GM21737 (cell line): Measurements from ENCODE around the gene ECI1.

Experiments used
- ATAC-seq: cut with Tn5 transposase; IDR thresholded peaks from one replicate; pipeline ENCODE4 v1.9.1; 2021; ENCODE audit warnings: mild to moderate bottlenecking, moderate library complexity; ENCODE audit not compliant: unreplicated experiment

ECI1 gene, protein sequence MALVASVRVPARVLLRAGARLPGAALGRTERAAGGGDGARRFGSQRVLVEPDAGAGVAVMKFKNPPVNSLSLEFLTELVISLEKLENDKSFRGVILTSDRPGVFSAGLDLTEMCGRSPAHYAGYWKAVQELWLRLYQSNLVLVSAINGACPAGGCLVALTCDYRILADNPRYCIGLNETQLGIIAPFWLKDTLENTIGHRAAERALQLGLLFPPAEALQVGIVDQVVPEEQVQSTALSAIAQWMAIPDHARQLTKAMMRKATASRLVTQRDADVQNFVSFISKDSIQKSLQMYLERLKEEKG

DNA sequence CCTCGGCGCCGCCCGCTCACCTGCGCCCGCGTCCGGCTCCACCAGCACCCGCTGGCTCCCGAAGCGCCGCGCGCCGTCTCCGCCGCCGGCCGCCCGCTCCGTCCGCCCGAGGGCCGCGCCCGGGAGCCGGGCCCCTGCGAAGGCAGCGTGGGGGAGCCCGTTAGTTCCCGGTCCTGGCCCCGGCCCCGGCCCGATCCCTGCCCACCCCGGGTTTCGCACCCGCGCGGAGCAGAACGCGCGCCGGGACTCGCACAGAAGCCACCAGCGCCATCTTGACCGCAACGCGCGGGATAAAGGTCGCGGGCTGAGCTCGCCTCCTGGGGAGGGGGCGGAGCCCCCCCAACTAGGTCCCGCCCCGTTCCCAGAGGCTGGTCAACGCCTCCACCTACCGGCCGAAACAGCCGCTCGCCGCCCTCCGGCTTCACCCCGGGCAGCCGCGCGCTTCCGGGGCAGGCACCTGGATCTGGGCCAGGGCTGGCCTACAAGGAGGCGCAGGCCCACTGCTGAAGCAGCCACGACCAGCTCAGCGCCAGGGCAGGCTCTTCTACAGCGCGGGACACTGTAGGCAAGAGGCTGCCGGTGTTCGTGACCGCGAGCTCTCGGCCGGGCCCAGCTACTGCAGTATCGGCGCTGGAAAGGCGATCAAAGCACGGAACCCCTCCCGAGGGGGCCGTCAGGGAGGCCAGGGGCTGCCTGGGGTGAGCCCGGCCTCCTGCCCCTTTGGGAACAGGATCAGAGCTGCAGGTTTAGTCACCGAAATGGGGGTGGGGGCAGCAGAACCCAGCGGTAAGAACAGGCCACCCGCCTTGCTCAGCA lies at the start of gene ECI1:
Gene ECI1, minus strand, starts transcription at position 292 of the 816 bp plus-strand sequence. Its CDS starts 21 bp downstream, at position 271.
- ATAC-seq = peak; percentile 90

DNA sequence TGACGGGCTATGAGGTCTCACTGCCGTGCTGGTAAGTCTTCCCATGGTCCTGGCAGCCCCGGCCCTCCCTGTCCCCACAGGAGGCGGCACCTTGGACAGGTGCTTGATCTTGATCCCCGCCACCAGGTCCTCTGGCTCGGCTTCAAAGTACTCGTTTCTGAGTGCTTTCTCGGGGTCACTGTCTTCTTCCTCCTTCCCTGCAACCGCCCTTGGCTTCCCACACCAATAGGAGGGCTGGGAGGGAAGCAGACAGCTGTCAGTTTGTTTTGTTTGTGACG lies 48.5 kb upstream of the ECI1 start:
- ATAC-seq = no peak

DNA sequence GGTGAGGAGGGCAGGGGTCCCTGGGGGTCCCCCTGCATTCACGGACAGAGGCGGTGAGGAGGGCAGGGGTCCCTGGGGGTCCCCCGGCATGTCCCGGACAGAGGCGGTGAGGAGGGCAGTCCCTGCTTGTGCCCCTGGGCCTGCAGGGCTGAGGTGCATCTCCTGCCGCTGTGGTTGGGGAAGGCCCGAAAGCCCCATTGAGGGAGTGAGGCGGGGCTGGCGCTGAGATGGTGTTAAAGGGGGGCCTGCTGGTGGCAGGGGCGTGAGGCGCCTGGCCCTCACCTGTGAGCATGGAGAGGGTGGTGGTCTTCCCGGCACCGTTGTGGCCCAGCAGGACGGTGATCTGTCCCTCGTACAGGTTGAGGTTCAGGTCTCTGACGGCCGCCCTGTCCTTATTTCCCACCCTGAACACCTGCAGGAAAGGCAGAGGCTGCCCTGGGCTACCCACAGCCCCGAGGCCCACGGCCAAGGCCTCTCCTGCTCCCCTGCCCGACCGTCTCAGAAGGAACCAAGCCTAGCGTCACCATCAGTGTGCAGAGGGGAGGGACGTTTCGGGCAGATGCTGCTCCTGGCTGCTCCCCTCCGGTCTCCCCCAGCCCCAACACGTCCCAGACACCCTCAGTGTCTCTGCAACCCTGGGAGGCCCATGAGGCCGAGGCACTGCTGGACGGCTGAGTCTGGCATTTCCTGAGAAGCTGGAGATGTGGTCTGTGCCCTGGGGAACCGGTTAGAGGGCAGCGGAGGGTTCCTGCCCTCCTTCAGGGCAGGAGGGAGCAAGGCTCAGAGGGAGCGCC lies 47.9 kb upstream of the ECI1 start:
- ATAC-seq = no peak

DNA sequence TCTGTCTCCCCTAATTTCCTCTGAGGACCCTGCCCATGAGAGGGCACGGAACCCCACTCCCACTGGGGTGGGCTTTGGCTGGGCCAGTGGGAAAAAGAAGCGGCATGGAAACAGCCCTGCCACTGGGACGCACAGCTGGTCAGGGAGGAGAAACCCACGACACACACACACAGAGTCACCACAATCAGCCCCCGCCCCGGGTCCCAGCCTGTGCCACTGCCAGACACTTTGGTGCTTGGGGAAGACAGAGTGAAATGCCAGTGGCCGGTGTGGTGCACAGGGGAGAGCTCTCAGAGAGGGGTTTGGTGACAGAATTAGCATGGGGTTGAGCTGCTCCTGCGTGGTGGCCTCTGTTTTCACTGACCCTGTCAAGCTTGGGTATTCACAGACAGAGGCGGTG lies 47.2 kb upstream of the ECI1 start:
- no peak for ATAC-seq

DNA sequence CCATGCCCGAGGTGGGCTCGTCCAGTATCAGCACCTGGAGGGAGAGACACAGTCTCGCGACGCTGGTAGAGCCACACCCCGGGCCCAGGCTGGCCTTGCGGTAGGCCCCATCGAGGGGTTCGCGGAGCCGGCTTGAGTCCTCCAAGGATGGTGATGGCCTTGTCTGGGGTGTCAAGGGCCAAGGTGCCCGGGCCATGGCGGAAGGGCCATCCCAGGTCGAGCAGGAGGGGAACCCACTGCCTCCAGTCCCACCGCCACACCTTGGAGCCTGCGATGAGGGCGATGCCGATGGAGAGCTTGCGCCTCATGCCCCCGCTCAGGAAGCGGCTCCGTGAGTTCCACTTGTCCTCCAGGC lies 46.1 kb upstream of the ECI1 start:
- ATAC-seq = no peak

DNA sequence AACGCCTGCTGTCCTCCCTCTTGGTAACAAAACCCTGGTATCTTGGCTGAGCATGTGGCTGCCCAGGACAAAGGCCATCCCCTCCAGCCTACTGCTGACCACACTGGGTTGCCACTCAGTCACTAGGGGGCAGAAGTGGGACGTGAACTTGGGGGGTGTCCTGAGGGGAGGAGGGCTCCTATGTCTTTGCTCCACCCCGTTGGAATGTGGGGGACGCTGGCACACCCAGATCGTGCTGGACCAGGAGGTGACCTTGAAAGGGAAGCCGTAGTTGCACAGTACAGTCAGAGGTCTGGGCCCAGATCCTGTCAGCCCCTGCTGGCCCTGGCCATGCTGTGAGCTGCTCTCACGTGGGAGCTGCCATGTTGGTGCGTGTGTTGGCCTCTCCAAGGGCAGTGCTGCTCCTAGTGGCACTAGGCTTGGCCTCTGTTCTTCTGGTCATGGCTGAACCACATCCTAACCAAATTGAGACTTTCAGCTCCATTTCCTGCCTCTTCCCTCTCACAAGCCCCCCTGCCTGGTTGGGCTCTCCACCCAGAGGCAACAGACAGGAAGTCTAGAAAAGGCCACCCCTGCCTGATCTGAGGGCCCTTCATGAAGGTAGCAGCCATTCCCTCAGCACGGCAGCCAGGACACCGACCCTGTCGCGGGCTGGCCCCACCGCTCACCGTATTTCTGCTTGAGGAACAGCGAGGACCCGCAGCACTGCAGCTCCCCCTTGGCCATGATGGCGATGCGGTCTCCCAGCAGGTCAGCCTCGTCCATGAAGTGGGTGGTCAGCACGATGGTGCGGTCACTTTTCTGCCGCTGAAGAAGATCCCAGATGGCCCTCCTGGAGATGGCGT lies 45.5 kb upstream of the ECI1 start:
- ATAC-seq = no peak

DNA sequence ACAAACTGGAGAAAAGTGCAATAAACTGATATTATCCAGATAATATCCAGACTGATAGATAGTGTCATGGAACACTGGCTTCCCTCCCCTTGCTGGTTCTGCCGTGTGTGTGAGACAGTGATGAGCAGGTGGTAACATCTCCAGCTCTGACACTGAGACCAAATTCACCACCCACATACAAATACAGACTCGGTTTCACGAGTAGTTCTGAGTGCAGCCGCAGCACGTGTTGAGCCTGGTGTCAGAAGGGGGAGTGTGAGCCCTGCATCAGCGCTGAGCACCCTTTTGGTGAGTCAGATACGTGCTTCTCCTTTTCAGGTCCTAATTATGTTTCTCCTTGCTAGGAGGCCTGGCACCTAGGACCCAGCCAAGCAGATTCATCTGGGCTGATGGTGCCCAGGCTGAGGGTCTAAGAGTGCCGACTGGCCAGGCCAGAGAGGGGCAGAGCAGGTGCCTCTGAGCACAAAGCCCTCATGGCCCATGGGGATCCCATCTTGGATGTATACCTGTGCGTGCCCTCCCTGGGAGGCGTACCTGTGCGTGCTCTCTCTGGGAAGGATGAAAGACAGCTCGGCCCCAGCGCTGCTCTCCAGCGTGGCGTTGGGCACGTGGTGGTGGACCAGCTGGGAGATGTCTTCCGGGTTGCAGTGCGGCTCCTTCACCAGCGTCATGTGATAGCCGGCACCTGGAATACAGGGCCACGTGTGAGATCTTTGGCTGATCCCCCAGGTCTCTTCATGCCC lies 43.8 kb upstream of the ECI1 start:
- ATAC-seq = no peak

DNA sequence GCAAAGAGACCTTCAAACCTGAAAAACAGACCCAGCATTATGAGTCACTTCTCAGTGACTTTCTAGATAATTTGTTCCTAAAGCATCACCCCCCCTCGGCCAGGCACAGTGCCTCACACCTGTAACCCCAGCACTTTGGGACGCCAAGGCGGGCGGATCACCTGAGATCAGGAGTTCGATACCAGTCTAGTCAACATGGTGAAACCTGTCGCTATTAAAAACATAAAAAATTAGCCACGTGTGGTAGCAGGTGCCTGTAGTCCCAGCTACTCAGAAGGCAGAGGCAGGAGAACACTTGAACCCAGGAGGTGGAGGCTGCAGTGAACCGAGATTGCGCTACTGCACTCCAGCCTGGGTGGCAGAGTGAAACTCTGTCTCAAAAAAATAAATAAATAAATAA lies 40.8 kb upstream of the ECI1 start:
- ATAC-seq = no peak

DNA sequence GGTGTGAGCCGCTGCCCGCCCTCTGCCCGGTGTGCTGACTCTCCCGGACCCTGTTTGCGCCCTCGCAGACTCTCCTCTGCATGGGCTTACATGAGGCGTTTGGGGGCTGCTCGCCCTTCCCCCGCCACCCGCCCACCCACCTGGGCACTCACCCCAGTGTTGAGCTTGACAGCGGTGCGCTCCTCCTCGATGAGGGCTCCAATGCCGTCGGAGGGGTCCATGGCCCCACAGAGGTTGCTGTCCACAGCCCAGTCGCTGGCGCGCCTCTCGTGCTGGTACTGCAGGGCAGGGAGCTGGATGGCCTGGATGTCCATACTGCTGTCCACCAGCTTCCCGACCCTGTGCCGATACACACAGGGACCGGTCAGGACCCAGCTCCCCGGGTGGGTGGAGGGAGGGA lies 37.9 kb upstream of the ECI1 start:
- ATAC-seq = no peak

DNA sequence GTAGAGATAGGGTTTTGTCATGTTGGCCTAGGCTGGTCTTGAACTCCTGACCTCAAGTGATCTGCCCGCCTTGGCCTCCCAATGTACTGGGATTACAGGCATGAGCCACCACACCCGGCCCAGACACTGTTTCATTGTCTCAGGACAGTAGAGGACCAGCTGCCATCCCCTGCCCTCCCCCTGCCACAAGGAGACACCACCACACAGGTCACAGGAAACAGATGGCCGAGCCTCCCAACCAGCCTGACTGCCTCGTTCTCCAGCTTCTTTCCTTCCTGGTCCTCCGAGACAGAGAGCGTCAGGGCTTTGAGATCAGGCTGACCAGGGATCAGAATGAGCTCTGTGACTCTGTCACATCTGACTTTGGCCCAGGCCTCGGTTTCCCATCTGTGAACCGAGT lies 37.3 kb upstream of the ECI1 start:
- ATAC-seq = no peak

DNA sequence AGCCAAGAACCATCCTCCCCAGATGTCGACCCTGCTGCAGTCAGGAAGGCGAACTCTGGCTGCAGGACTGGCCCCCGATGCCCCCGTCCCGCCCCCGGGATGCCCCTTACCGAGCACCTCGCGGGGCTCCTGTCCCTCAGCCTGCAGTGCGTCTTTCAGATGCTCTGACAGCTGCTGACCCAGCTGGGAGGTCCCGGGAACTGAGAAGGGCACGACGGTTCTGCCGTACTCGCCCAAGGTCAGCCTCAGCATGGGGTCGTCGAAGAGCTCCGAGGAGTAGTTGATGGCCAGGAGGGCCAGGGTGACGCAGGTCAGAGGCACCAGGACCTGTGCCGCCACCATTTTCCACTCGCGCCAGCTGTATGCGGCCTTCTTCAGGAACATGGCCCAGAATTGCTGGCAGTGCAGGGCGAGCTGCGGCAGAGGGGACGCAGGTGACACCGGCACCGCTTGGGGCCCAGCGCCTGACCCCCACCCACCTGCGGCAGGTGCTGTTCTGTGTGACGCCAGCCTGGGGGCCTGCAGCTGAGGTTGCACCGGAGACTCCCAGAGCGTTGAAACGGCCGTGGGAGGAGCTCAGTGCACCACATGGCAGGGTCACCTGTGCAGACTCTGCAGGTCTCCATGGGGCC lies 36.6 kb upstream of the ECI1 start:
- ATAC-seq = no peak

DNA sequence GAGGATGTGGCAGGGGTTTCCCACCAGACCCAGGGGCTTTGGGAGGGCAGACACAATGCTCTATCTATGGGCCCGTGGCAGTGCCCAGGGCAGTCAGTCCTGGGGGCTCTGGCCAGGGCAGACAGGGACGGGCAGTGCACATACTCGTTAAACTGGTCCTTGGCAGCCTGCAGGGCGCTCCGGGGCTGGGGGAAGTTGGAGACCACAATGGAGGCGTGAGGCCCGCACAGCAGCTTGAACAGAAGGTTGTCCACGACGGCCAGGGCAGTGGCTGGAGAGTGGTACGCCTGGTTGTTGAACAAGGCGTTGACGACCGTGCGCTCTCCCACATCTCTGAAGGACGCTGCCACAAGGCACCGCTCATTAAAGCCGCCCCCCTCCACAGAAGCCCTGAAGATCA lies 35.2 kb upstream of the ECI1 start:
- no peak for ATAC-seq

DNA sequence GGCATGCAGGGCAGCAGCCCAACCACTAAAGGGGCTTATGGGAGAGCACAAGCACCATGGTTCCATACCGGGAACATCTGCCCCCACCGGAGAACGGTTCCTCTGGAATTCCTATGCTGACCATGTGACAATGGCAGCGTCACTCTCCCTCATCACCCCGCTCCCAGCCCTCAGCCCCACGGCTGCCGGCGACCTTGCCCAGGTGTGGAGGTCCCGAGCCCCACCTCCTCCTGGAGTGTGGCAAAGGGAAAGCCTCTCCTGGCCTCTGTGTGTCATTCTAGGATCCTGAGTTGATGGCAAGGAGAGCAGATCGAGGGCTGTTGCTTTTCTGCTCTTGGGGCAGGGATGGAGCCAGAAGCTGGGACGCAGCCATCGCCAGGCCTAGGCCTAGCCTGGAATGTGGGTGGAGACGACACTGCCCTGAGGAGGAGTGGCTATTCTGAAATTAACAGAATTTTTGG lies 34.4 kb upstream of the ECI1 start:
- ATAC-seq = no peak

DNA sequence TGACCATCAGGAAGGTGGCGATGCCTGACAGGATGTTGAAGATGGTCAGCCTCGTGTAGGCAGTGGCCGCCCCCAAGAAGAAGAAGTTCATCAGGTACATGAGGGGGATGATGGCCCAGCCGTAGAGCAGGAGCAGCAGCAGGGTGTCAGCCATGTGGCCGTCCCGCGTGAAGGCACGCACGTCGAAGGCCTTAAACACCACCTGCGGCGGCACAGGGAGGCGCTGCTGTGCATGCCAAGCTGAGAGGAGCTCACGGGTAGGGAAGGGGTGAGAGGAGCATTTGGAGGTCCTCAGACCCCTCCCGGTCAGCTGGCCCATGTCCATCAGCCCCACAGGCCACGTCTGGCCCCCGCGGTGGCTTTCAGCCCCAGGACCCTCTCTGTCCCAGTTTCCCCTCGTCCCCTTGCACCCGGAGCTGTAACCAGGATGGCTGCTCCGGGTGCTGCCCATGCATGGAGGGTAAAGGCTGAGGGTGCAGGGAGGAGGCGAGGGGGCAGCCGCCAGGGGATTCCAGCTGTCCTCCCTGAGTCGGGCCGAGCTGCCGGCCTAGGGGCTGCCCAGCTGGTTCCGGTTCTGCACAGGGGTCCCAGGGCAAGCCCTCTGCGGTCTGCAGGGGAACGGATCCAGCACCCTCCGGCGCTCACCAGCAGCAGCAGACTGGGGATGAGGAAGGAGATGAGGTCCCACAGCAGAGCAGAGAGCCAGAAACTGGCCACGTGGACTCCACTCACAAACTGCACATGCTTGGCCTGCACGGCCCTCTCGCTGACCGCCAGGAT lies 33.6 kb upstream of the ECI1 start:
- no peak for ATAC-seq

DNA sequence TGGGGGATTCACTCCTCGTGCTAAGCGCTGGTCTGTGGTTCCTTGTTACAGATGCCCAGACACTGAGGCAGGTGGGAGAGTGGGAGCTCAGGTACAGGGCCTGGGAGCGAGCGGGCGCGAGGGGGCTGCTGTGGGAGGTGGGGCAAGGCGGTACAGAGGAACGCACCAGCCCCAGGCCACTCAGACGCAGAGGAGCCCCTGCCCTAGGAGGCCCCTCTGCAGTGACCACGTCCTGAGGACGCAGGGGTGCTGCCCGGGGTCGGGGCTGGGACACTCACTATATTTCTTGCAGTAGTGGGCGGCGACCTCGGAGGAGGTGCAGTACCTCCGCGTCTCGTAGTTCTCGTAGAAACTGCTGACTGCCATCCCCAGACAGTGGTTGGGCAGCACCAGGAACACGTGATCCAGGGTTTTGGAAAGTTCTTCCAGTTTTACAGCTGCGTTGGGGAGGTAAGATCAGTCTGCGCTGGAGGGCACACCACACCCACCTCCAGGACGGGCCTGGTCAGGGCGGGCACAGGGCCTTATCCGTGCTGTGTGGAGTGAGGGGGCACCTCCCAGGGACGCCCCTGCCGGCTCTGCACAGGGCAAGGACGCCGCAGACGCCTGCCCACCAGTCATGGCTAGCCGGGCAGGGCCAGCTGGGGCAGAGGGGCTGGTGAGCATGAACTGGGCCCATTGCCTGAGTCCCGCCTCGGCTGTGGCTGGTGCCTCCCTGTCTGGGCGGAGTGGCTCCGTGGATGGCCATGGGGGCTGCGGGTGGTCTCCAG lies 32.8 kb upstream of the ECI1 start:
- no peak for ATAC-seq

DNA sequence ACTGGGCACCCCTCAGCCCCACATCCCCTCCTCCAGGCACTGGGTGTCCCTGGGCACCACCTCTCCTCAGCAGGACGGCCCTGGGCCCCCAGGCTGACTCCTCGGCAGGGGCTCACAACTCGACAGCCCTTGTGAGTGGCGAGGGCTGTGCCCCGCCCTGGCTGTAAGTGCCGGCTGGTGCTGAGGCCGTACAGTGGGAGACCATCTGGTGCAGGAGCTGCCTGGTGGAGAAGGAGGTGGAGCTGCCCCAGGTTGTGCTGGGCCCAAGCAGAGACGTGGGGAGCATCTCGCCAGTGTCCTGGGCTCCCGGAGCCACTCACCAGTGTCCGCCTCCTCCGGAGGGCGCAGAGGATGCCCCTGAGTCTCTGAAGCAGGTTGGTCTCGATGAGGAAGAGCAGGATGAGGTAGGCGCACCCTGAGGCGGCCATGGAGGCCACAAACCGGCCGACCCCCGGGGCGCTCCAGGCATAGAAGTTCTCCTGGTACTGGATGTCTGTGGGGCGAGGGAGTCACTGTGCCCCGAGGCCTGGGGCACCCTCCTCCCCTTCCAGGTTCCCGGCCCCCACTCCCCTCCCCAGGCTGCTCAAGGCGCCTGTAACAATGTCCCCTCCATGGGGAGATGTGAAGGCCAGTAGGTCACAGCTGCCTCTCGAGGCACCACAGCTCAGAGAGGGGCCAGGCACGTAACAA lies 31.6 kb upstream of the ECI1 start:
- no peak for ATAC-seq

DNA sequence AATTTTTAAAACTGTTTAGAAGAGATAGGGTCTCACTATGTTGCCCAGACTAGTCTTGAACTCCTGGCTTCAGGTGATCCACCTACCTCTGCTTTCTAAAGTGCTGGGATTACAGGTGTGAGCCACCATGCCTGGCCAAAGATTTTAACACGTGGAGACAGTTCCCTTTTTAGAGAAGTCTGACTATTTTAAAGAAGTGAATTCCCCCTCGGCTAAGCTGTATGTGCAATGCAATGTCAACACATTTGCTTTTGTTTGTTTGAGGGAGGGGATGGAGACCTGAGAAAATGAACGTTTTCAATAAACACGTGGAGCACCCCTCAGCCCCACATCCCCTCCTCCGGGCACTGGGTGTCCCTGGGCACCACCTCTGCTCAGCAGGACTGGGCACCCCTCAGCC lies 30.9 kb upstream of the ECI1 start:
- no peak for ATAC-seq
